ENCODE results near the gene USP15. TPM values are rescaled to one million over a fixed set of nuclear protein-coding genes. Genes with fewer than 3 reads are reported as not detected.

The USP15 gene
- total and polyA plus RNA-seq, 2 donors (not counting 1 experiment from before 2014, with no cell fraction given) = 116 to 182 TPM

DNA sequence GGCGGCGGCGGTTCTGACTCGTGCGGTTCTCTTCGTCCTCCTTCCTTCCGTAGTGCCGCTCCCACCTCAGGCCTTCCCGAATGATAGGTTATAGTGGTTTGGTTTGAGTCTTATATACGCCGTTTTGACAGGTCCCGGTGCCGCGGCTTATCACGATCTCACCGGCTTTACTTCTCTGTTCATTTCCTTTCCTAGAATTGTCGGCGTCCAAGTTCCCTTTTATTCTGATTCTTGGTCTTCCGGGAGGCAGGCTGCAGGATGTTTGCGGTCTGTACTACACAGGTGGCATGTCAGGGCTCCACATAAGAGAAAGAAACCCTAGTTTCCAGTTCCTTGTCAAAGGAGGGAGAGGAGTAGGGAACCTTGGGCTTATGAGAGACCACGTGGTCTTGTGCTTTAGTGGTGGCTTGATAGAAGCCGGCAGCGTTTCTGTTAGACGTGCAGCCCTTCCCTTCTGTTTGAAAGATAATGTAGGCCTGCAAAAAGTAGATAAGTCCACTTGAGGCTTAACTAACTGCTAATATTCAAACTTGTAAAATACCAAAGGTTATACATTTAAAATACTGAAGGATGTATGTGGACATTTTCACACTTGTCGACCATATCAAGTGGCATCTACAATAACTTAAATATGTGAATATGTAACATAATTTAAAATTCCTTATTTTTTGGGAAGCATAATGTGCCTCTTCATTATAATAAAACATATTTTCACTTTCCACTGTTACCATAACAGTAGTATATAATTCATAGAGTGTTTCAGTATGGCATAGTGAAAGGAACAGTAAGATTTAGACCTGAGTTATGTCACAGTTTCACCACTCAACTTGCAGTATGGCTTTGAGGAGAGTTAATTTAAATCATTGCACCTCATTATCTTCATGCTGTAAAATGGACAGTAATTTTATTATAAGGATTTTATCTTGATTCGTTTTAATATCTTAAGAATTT, 804 bp downstream of the USP15 start:
- 0% methylated on average over 19 of the region's 26 CpGs for WGBS (ENCODE audit: insufficient coverage)
- H3K4me1 ChIP-seq (ENCODE audit: control insufficient read depth in 2 of 2, insufficient read depth in 2 of 2, low read length in 2 of 2) = peaks cover 41 to 52% of the 10 kb centered on the region in 2 donors
- H3K4me1 Mint-ChIP-seq = peaks cover 56% of the 10 kb centered on the region

More for the DNA sequence above, 804 bp downstream of the USP15 start:
- H3K4me3 Mint-ChIP-seq = peak overlapping the region; percentile 96
- Histone ChIP-seq H4K20me1 (ENCODE audit: control insufficient read depth, insufficient read depth, low read length, poor library complexity, severe bottlenecking) (peaks cover 17% of the 10 kb centered on the region), H3K36me3 (replicated peaks in 1 of 2; ENCODE audit: control extremely low read depth in 1 of 2, control insufficient read depth in 1 of 2, extremely low read depth in 1 of 2, insufficient read depth in 2 of 2, low read length in 1 of 2) (no peaks in the 10 kb centered on the region), H3K4me2 (replicated peaks; ENCODE audit: low read depth, low read length, poor library complexity, severe bottlenecking) (peak overlapping the region; percentile 78), H3K27me3 (replicated peaks in 1 of 4; ENCODE audit: control extremely low read depth in 1 of 4, control insufficient read depth in 3 of 4, insufficient read depth in 4 of 4, low read length in 3 of 4) (no peaks in the 10 kb centered on the region), H2AFZ (ENCODE audit: insufficient read depth, low read depth, low read length, poor library complexity, severe bottlenecking) (peak overlapping the region; percentile 86), H3K9ac (ENCODE audit: low read length) (peak overlapping the region; percentile 95), H3K27ac (ENCODE audit: low read length in 2 of 2) (peak overlapping the region; percentile 96), H3K79me2 (ENCODE audit: control insufficient read depth, insufficient read depth, low read length) (peaks cover 51% of the 10 kb centered on the region), H3K4me3 (ENCODE audit: control extremely low read depth in 1 of 5, extremely low read depth in 1 of 5, insufficient read depth in 1 of 5, low read depth in 2 of 5, low read length in 4 of 5) (peak overlapping the region; percentile 81 to 99 (median 96)), H3K9me3 (ENCODE audit: control extremely low read depth in 1 of 3, control insufficient read depth in 2 of 3, insufficient read depth in 1 of 3, low read length in 2 of 3) (no peaks in the 10 kb centered on the region)
- DNase-seq (peak; percentile 92), ATAC-seq (ENCODE audit: low read depth) (peak; percentile 21)
- intact Hi-C loops (cut with micrococcal nuclease) = loop anchor here (1.0 to 10.0 kb wide), 7 partner anchors 36 to 1961 kb away; partner anchors contain the start of genes KICS2 and MON2
- H3K9me3 Mint-ChIP-seq (ENCODE audit: insufficient read depth) = no peaks in the 10 kb centered on the region
- CTCF ChIA-PET = no interaction called here
- no peak for TF ChIP-seq EZH2 (IDR thresholded peaks at IDR 0.05; ENCODE audit: borderline replicate concordance, insufficient read depth, low read depth, low read length, poor library complexity, severe bottlenecking)
- TF ChIP-seq, protein P1, sequence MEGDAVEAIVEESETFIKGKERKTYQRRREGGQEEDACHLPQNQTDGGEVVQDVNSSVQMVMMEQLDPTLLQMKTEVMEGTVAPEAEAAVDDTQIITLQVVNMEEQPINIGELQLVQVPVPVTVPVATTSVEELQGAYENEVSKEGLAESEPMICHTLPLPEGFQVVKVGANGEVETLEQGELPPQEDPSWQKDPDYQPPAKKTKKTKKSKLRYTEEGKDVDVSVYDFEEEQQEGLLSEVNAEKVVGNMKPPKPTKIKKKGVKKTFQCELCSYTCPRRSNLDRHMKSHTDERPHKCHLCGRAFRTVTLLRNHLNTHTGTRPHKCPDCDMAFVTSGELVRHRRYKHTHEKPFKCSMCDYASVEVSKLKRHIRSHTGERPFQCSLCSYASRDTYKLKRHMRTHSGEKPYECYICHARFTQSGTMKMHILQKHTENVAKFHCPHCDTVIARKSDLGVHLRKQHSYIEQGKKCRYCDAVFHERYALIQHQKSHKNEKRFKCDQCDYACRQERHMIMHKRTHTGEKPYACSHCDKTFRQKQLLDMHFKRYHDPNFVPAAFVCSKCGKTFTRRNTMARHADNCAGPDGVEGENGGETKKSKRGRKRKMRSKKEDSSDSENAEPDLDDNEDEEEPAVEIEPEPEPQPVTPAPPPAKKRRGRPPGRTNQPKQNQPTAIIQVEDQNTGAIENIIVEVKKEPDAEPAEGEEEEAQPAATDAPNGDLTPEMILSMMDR (IDR thresholded peaks at IDR 0.05) = no peak
- no peaks in the 10 kb centered on the region for H3K27me3 Mint-ChIP-seq
- peak overlapping the region; percentile 98 for H3K27ac Mint-ChIP-seq
- POLR2A ChIA-PET = no interaction called here
